T47D (cell line): Measurements from ENCODE around the gene DGKD.

Source experiments
- DNase-seq, 2 experiments: peaks; one replicate each; pipeline versions ENCODE4 v3.0.0 to v3.0.0-alpha.2; 2011 to 2012; ENCODE audit warnings: low read depth in 1 of 2, low spot score in 1 of 2
- JUND ChIP-seq: IDR thresholded peaks from 2 replicates; pipeline ENCODE4 v1.6.1; 2012; ENCODE audit warnings: low read depth
- in situ Hi-C: cut with HindIII; loops from 2 replicates; pipeline ENCODE4 v1.10.0; 2016; ENCODE audit warnings: low sequenced_read_pairs, low pct_unique_long_range_greater_than_20kb

DGKD gene

GRCh38 chr2:233489143-233489542 lies 134.8 kb downstream of the DGKD start:
- in situ Hi-C loops: no loop called here
- DNase-seq: no peak
- no peak for TF ChIP-seq JUND

DNA sequence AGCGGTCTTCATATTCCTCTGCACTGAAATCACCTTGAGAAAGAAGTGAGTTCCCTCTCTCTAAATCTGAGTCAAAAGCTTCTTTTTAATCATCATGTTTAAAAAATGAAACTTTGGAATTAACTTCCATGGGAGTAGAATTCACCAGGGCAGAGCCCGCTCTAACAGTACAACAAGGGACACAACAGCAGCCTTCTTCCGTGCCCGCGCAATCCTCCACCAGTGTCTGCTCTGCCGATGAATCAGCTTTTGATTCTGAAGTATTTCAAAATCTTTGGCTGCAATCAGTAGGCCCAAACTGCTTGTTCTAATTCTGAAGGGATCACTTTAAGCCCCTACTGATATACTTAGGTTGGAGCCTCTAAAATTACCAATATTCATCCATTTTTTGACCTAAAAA lies 135.4 kb downstream of the DGKD start:
- TF ChIP-seq JUND: no peak
- no peak for DNase-seq
- in situ Hi-C loops: no loop called here

DNA sequence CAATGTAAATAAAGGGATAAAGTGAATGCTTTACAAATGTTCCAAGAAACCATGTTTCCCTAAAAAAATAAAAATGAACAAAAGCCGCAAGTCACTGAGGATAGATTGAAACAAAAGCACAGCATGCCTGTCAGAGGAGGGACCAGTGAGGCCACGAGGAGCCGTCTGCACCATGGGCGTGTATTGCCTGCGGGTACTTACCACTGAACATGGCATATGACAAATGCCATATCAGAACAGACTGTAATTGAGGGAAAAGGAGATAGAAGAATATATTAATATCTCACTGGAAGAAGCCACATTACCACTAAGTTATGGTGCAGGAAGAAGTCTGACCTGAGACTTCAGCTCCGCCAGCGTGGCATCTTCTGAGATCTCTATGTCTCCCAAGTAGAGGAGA lies 136.5 kb downstream of the DGKD start:
- in situ Hi-C loops: no loop called here
- TF ChIP-seq JUND: no peak
- DNase-seq: no peak

DNA sequence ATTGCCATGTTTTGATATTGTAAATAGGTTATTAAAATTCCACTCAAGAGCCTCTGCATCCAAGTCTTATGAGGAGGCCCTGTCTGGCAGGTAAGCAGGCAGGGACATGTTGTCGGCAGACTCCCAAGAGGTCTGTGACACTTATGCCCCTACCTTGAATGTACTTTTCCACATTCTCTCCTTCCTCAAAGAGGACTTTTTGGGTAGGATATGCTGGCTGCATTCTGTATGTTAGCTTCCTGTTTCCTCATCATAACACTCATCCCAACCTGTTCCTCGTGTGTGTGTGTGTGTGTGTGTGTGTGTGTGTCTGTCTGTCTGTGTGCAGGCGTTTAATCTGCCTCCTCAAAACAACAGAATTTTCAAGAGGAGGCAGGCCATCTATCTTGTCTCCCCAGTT lies 137.0 kb downstream of the DGKD start:
- no peak for DNase-seq
- TF ChIP-seq JUND: no peak
- in situ Hi-C loops: no loop called here

DNA sequence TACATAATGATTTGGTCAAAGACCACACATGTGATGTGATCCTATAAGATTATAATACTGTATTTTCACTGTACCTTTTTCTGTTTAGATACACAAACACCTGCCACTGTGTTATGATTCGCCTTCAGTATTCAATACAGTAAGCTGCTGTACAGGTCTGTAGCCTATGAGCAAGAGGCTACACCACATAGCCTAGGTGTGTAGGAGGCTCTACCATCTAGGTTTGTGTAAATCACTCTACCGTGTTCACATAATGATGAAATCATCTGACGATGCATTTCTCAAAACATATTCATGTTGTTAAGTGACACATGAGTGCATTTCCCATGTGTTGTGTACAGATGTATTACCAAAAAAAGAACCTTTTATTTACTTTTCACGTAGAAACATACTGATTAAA lies 137.8 kb downstream of the DGKD start:
- in situ Hi-C loops: no loop called here
- no peak for DNase-seq
- TF ChIP-seq JUND: no peak

DNA sequence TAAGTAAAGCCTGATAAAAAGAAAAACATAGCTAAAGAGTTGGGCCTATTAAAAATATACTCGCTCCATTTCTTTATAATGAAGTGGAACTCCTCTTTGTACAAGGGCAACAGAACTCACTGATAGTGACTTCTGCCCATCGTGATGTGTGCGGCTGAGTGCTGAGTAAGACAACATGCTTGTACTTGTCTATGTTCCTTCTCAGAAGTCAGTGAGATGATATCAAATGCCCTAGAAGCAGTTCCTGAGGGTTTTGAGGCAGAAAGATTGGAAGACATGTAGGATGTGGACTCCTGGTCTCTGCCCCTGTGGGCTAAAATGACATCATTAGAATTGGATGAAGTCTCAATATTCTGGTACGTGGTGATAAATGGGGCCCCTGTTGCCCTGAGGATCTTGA lies 138.5 kb downstream of the DGKD start:
- in situ Hi-C loops: no loop called here

DNA sequence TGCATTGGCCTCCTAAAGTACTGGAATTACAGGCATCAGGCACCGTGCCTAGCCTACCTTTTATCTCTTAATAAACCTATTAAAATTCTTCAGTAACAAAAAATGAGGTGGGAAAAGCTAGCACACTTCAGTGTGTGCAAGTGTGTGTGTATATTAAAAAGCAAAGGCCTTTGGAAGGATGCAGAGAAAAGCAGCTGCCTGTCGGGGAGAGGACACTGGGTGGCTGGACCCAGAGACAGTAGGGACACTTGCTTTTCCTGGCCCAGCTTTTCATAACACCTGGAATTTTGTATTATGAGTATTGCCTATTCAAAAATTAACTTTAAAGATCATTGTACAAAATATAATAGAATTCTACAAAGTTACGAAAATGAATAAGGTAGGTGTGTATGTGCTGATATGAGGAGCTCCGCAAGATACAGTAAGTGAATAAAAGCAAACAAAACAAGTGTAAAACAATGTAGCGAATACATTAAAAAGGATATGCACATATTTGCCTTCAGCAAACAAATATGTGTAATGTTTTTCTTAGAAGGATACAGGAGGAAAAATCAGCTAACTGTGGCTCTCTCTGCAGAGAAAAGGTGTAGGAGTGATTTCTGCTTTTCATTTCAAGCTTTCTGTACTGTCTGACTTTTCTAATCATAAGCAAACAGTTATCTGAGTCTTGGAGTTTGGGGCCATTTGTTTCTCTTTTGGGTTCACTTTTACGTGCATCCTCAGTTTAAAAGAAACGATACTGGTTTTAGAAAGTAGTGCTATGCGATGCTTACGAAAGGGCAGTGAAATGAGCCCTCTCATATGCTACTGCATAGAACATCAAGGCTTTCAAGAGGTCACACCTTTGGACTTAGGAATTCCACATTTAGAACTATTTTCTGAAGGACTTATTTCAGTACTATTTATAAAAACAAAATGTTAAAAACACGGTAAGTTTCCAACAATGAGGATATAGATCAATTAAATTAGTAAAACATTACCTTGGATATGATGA lies 141.5 kb downstream of the DGKD start:
- in situ Hi-C loops: no loop called here
- TF ChIP-seq JUND: no peak
- DNase-seq: no peak

More for the DNA sequence above, 138.5 kb downstream of the DGKD start:
- no peak for TF ChIP-seq JUND
- DNase-seq: no peak

DNA sequence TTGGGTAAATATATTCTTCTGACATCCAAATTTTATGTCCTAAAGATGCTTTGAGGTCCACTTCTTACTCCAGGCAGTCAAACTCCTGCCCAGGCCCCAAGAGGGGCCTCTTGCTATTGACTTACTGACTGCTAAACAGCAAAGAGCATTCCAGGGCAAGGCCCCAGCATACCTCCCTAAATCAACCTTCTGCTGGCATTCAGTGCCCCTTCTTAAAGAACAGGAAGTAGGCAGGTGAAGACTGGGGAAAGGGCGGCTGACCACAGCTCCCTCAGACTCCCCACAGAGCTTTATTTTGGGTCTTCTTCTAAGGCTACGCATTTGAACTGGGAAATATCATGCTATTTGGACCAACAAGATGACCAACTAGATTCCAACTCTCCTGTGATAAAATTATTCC lies 143.4 kb downstream of the DGKD start:
- no peak for DNase-seq

GRCh38 chr2:233498126-233498525 lies 143.8 kb downstream of the DGKD start:
- DNase-seq: no peak
- no peak for TF ChIP-seq JUND
- in situ Hi-C loops: no loop called here

More for the DNA sequence above, 143.4 kb downstream of the DGKD start:
- in situ Hi-C loops: no loop called here
- TF ChIP-seq JUND: no peak

- TF ChIP-seq JUND: no peak
- in situ Hi-C loops: no loop called here
- DNase-seq: no peak
Measured at GRCh38 chr2:233499928-233500327, 145.6 kb downstream of the DGKD start.

DNA sequence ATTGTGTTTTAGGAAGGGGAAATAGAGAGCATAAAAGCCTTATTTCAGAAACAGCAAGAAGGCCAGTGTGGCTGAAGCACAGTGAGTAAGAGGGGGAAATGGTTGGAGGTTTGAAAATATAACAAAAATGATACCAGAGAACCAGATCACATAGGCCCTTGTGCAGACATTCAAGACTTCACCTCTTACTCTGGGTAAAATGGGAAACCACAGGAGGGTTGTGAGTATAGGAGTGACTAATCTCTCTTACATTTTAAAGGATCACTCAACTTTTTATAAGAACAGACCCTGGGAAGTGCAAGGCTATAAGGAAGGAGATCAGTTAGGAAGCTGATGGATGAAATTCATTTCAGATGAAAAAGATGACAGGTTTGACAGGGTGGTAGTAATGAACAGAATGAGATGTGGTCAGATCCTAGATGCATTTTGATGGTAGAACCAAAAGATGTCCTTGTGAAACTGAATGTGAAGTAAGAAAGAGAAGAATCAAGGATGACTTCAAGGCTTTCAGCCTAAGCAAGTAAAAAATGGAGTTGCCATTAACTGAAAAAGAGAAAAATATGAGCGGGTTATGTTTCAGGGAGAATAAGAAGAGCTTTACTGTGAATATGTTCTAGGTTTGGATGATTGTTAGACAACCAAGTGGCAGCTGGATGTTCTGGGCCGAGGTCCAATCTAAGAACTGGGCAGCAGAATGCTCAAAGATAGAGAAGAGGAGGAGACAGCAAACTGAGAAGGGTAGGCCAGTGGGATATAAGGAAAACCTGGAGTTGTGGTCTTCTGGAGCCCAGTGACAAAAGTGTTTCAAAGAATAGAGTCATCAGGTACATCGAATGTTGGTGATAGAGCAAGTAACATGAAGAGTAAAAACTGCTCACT lies 147.1 kb downstream of the DGKD start:
- in situ Hi-C loops: no loop called here
- DNase-seq: no peak
- TF ChIP-seq JUND: no peak

DNA sequence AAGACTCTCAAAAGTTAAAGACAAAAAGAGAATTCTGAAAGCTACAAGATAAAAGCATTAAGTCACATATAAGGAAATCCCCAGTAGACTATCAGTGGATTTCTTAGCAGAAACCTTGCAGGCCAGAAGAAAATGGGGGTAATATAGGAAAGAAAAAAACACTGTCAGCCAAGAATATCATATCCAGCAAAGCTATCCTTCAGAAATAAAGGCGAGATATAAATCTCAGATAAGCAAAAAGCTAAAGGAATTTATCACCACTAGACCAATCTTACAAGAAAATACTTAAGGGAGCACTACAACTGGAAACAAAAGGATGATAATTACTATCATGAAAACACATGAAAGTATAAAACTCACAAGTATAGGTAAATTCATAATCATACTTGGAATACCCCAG lies 149.2 kb downstream of the DGKD start:
- in situ Hi-C loops: no loop called here
- DNase-seq: no peak
- TF ChIP-seq JUND: no peak

DNA sequence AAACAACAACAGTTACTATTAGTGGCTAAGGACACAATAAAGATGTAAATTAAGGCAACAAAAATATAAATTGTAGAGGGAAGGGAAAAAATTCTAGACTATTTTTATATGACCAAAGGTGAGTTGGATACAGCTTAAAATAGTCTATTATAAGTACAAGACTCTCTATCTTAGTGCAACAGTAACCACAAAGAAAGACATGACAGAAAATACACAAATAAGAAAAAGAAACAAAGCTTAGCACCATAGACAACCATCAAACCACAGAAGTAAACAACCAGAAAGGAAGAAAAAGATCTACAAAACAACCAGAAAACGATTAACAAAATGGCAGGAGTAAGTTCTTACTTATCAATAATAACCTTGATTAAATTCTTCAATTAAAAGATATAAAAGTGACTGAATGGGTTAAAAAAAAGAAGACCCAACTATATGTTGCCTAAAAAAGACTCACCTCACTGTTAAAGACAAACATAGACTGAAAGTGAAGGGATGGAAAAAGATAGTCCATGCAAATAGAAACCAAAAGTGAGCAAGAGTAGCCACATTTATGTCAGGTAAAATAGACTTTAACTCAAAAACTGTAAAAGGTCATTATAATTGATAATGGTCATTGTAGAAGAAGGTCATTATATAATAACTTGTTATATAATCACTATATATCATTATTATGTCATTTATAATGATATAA lies 149.8 kb downstream of the DGKD start:
- DNase-seq: no peak
- in situ Hi-C loops: no loop called here
- TF ChIP-seq JUND: no peak
